Left ventricle myocardium inferior (tissue), 1 donor: Measurements from ENCODE around the gene RNU7-1. TPM values are rescaled to one million over a fixed set of nuclear protein-coding genes. Genes with fewer than 3 reads are reported as not detected.
A peak's percentile ranks its signal among the peaks of the same experiment; 100 is the strongest.

Experiments used
- DNase-seq: peaks from one replicate; pipeline ENCODE4 v3.0.0-alpha.2; 2020
- H3K27ac ChIP-seq: fragments of 200-600 bp; replicated peaks from 2 replicates; pipeline ENCODE4 v1.8.0; 2021
- H3K27me3 ChIP-seq: fragments of 200-600 bp; 2 replicates; pipeline ENCODE4 v1.8.0; 2021; ENCODE audit warnings: low read depth
- H3K36me3 ChIP-seq: fragments of 200-600 bp; 2 replicates; pipeline ENCODE4 v1.8.0; 2021
- H3K4me1 ChIP-seq: fragments of 200-600 bp; 2 replicates; pipeline ENCODE4 v1.8.0; 2021
- H3K4me3 ChIP-seq: fragments of 200-600 bp; 2 replicates; pipeline ENCODE4 v1.8.0; 2021; ENCODE audit warnings: mild to moderate bottlenecking, moderate library complexity
- H3K9me3 ChIP-seq: fragments of 200-600 bp; replicated peaks from 2 replicates; pipeline ENCODE4 v1.8.0; 2021
- CTCF ChIP-seq: fragments of 200-600 bp; IDR thresholded peaks from 2 replicates; pipeline ENCODE4 v1.8.0; 2021; ENCODE audit warnings: antibody characterized with exemption, mild to moderate bottlenecking, borderline replicate concordance
- intact Hi-C: fragments of 100-400 bp; cut with micrococcal nuclease; formaldehyde crosslinking; loops from one replicate; pipeline ENCODE4 v1.11.0; 2022
- total RNA-seq: library from RNA; stranded (reverse); fragmentation: NEBNext Ultra II Directional; extraction: Animal tissue kit (Norgen Biotek cat#: 25700); gene quantifications from one replicate; pipeline ENCODE4 v1.2.1, GENCODE V29; 2021
- donor health status: DM: no; HTN: yes; CAD: no; lungs with severe emphysema.

The RNU7-1 gene
- total RNA-seq, 1 donor from 2014 or later = not detected

GRCh38 chr12:6959058-6959804 lies 15.6 kb downstream of the RNU7-1 start:
- Histone ChIP-seq H3K27me3 (no peaks in the 10 kb centered on the region), H3K4me3 (peak overlapping the region; percentile 48), H3K27ac (peak overlapping the region; percentile 86), H3K9me3 (no peaks in the 10 kb centered on the region), H3K4me1 (peaks cover 55% of the 10 kb centered on the region), H3K36me3 (no peaks in the 10 kb centered on the region)
- peak; percentile 35 for DNase-seq
- intact Hi-C loops = no loop called here
- TF ChIP-seq CTCF = no peak

GRCh38 chr12:6959805-6960592 lies 16.4 kb downstream of the RNU7-1 start:
- no peaks in the 10 kb centered on the region for H3K36me3 ChIP-seq
- H3K4me3 ChIP-seq = peak overlapping the region; percentile 48
- peak; percentile 15 for DNase-seq
- intact Hi-C loops = loop anchor here (10.0 kb wide), 1 partner anchor 55 kb away; the partner anchor contains the start of gene LPCAT3
- no peaks in the 10 kb centered on the region for H3K9me3 ChIP-seq
- H3K27ac ChIP-seq = peak overlapping the region; percentile 86
- H3K4me1 ChIP-seq = peaks cover 61% of the 10 kb centered on the region
- no peaks in the 10 kb centered on the region for H3K27me3 ChIP-seq
- TF ChIP-seq CTCF = no peak

GRCh38 chr12:6960593-6961277 lies 17.1 kb downstream of the RNU7-1 start:
- peaks cover 6% of the 10 kb centered on the region for H3K36me3 ChIP-seq
- no peaks in the 10 kb centered on the region for H3K9me3 ChIP-seq
- TF ChIP-seq CTCF = no peak
- peaks cover 68% of the 10 kb centered on the region for H3K4me1 ChIP-seq
- peak overlapping the region; percentile 38 for H3K4me3 ChIP-seq
- intact Hi-C loops = loop anchor here (10.0 kb wide), 1 partner anchor 54 kb away; the partner anchor contains the start of gene LPCAT3
- peak; percentile 14 for DNase-seq
- peak overlapping the region; percentile 86 for H3K27ac ChIP-seq
- no peaks in the 10 kb centered on the region for H3K27me3 ChIP-seq

- TF ChIP-seq CTCF = no peak
- H3K9me3 ChIP-seq = no peaks in the 10 kb centered on the region
- peak; percentile 60 for DNase-seq
- H3K27me3 ChIP-seq = no peaks in the 10 kb centered on the region
- peaks cover 12% of the 10 kb centered on the region for H3K36me3 ChIP-seq
- peak overlapping the region; percentile 86 for H3K27ac ChIP-seq
- peaks cover 68% of the 10 kb centered on the region for H3K4me1 ChIP-seq
- peak overlapping the region; percentile 38 for H3K4me3 ChIP-seq
- intact Hi-C loops = loop anchor here (10.0 kb wide), 1 partner anchor 54 kb away; the partner anchor contains the start of gene LPCAT3
Measured at GRCh38 chr12:6961278-6961694, 17.7 kb downstream of the RNU7-1 start.

- TF ChIP-seq CTCF = peak; percentile 52
- intact Hi-C loops = loop anchor here (10.0 kb wide), 1 partner anchor 53 kb away; the partner anchor contains the start of gene LPCAT3
- Histone ChIP-seq H3K4me1 (peaks cover 68% of the 10 kb centered on the region), H3K27me3 (no peaks in the 10 kb centered on the region), H3K27ac (peak overlapping the region; percentile 86), H3K36me3 (peaks cover 17% of the 10 kb centered on the region), H3K9me3 (no peaks in the 10 kb centered on the region), H3K4me3 (peak overlapping the region; percentile 38)
- DNase-seq = peak; percentile 53
Measured at GRCh38 chr12:6961695-6962284, 18.2 kb downstream of the RNU7-1 start.
